ENCODE measurements around the gene PER2. TPM values are rescaled to one million over a fixed set of nuclear protein-coding genes. Genes with fewer than 3 reads are reported as not detected.

Gene PER2
- total and polyA plus RNA-seq, 2 of the 13 experiments (the other 11 are each of a cell fraction or from before 2014, with no cell fraction given), result 5.1 to 9.4 TPM

DNA sequence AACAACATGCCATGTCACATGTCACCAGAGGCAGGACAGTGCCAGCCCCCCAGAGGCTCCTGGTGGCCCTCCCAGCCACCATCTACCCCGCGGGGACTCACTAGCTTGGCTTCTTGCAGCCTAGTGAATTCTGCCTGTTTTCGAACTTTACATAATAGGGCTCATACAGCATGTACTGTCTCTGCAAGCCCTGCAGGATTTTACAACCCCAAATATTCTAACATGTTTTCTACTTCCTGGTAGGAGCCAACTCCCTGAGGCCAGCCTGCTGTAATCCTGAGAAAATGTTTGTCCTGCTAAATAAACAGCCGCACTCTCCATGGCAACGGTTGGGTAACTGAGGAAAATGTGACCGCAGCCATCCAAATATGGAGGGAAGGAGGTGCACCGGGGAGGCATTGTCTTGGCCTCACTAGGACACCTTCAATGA, 2.7 kb downstream of the PER2 start (continued):
- TF ChIP-seq FOXK2 (IDR thresholded peaks at IDR 0.05), result peak; percentile 75
- TF ChIP-seq CEBPG (CRISPR knock-in tag; IDR thresholded peaks at IDR 0.05), result peak; percentile 92
- no peak for TF ChIP-seq NFRKB (IDR thresholded peaks at IDR 0.05)
- TF ChIP-seq ZFP37 (CRISPR knock-in tag; IDR thresholded peaks at IDR 0.05; ENCODE audit: borderline replicate concordance), result no peak
- TF ChIP-seq MAZ (IDR thresholded peaks at IDR 0.05; ENCODE audit: borderline replicate concordance, low read depth, low read length), result no peak
- TF ChIP-seq MAZ (CRISPR knock-in tag; IDR thresholded peaks at IDR 0.05; ENCODE audit: low read depth), result no peak
- no peak for TF ChIP-seq ASH2L (IDR thresholded peaks at IDR 0.05; ENCODE audit: insufficient read length, low read depth, low read length)
- no peak for TF ChIP-seq SSRP1 (CRISPR knock-in tag; IDR thresholded peaks at IDR 0.05)
- peak; percentile 47; the same call in 1 of the 2 replicates for TF ChIP-seq NCOR1 (IDR thresholded peaks at IDR 0.05; ENCODE audit: borderline replicate concordance, low read length)
- TF ChIP-seq, protein P1, sequence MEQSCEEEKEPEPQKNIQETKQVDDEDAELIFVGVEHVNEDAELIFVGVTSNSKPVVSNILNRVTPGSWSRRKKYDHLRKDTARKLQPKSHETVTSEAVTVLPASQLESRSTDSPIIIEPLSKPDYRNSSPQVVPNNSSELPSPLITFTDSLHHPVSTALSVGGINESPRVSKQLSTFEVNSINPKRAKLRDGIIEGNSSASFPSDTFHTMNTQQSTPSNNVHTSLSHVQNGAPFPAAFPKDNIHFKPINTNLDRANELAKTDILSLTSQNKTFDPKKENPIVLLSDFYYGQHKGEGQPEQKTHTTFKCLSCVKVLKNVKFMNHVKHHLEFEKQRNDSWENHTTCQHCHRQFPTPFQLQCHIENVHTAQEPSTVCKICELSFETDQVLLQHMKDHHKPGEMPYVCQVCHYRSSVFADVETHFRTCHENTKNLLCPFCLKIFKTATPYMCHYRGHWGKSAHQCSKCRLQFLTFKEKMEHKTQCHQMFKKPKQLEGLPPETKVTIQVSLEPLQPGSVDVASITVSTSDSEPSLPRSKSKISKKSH (CRISPR knock-in tag; IDR thresholded peaks at IDR 0.05; ENCODE audit: borderline replicate concordance), result no peak
- no peak for TF ChIP-seq FOXC1 (CRISPR knock-in tag; IDR thresholded peaks at IDR 0.05; ENCODE audit: borderline replicate concordance)
- TF ChIP-seq ZFP82 (CRISPR knock-in tag; IDR thresholded peaks at IDR 0.05; ENCODE audit: borderline replicate concordance), result no peak
- TF ChIP-seq, protein P2, sequence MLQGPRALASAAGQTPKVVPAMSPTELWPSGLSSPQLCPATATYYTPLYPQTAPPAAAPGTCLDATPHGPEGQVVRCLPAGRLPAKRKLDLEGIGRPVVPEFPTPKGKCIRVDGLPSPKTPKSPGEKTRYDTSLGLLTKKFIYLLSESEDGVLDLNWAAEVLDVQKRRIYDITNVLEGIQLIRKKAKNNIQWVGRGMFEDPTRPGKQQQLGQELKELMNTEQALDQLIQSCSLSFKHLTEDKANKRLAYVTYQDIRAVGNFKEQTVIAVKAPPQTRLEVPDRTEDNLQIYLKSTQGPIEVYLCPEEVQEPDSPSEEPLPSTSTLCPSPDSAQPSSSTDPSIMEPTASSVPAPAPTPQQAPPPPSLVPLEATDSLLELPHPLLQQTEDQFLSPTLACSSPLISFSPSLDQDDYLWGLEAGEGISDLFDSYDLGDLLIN (CRISPR knock-in tag; IDR thresholded peaks at IDR 0.05; ENCODE audit: borderline replicate concordance), result no peak
- 0 out of 2 replicates have a peak, but pooled peaks have one; percentile 16 for TF ChIP-seq BRD4 (CRISPR knock-in tag; IDR thresholded peaks at IDR 0.05)
- 0 out of 2 replicates have a peak, but pooled peaks have one; percentile 57 for TF ChIP-seq CCDC6 (CRISPR knock-in tag; IDR thresholded peaks at IDR 0.05)
- TF ChIP-seq HOXD1 (CRISPR knock-in tag; IDR thresholded peaks at IDR 0.05), result no peak; the same call in 1 of the 2 replicates
- TF ChIP-seq SNAI1 (CRISPR knock-in tag; IDR thresholded peaks at IDR 0.05; ENCODE audit: borderline replicate concordance), result no peak
- TF ChIP-seq, protein P3, sequence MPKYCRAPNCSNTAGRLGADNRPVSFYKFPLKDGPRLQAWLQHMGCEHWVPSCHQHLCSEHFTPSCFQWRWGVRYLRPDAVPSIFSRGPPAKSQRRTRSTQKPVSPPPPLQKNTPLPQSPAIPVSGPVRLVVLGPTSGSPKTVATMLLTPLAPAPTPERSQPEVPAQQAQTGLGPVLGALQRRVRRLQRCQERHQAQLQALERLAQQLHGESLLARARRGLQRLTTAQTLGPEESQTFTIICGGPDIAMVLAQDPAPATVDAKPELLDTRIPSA (CRISPR knock-in tag; IDR thresholded peaks at IDR 0.05; ENCODE audit: borderline replicate concordance), result no peak
- no peak for TF ChIP-seq ZFP1 (CRISPR knock-in tag; IDR thresholded peaks at IDR 0.05)
- no peak for TF ChIP-seq ZNF333 (CRISPR knock-in tag; IDR thresholded peaks at IDR 0.05; ENCODE audit: borderline replicate concordance)
- no peak; the same call in 1 of the 2 replicates for TF ChIP-seq CREB1 (IDR thresholded peaks at IDR 0.05)
- no peak for TF ChIP-seq CREB1 (CRISPR knock-in tag; IDR thresholded peaks at IDR 0.05)
- TF ChIP-seq DR1 (CRISPR knock-in tag; IDR thresholded peaks at IDR 0.05), result no peak
- no peak for TF ChIP-seq ZSCAN22 (CRISPR knock-in tag; IDR thresholded peaks at IDR 0.05)
- TF ChIP-seq PAX8 (CRISPR knock-in tag; IDR thresholded peaks at IDR 0.05; ENCODE audit: borderline replicate concordance), result no peak
- TF ChIP-seq, protein P4, sequence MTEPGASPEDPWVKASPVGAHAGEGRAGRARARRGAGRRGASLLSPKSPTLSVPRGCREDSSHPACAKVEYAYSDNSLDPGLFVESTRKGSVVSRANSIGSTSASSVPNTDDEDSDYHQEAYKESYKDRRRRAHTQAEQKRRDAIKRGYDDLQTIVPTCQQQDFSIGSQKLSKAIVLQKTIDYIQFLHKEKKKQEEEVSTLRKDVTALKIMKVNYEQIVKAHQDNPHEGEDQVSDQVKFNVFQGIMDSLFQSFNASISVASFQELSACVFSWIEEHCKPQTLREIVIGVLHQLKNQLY (CRISPR knock-in tag; IDR thresholded peaks at IDR 0.05), result peak; percentile 38; the same call in 1 of the 2 replicates
- TF ChIP-seq, protein P5, sequence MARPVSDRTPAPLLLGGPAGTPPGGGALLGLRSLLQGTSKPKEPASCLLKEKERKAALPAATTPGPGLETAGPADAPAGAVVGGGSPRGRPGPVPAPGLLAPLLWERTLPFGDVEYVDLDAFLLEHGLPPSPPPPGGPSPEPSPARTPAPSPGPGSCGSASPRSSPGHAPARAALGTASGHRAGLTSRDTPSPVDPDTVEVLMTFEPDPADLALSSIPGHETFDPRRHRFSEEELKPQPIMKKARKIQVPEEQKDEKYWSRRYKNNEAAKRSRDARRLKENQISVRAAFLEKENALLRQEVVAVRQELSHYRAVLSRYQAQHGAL (CRISPR knock-in tag; IDR thresholded peaks at IDR 0.05; ENCODE audit: not compliant biosample characterization), result no peak
- TF ChIP-seq ZNF30 (CRISPR knock-in tag; IDR thresholded peaks at IDR 0.05), result no peak
- TF ChIP-seq KDM1A (CRISPR knock-in tag; IDR thresholded peaks at IDR 0.05), result no peak
- no peak for TF ChIP-seq NRL (CRISPR knock-in tag; IDR thresholded peaks at IDR 0.05; ENCODE audit: borderline replicate concordance)
